ENCODE results near the gene TMSB10.

The TMSB10 gene

GRCh38 chr2:84940088-84940470 lies 34.6 kb downstream of the TMSB10 start:
- Histone ChIP-seq H3K23ac (ENCODE audit: low read length) (no peak overlapping the region), H3K79me2 (ENCODE audit: control insufficient read depth, insufficient read depth, low read length, poor library complexity) (no peaks in the 10 kb centered on the region), H3K4me3 (ENCODE audit: low read depth, low read length) (no peak overlapping the region), H2BK120ac (ENCODE audit: insufficient read depth, low read length, poor library complexity) (no peak overlapping the region), H2AK5ac (ENCODE audit: low read length) (no peak overlapping the region), H2BK5ac (ENCODE audit: low read depth, low read length, poor library complexity) (no peak overlapping the region), H4K91ac (ENCODE audit: low read depth, low read length) (no peak overlapping the region), H3K18ac (ENCODE audit: low read length) (no peak overlapping the region), H2BK12ac (ENCODE audit: low read length) (no peak overlapping the region), H4K12ac (ENCODE audit: low read depth, low read length) (no peak overlapping the region), H3K4ac (ENCODE audit: low read depth, low read length) (no peak overlapping the region), H3K4me2 (ENCODE audit: low read length) (no peak overlapping the region), H3K27ac (ENCODE audit: low read depth, low read length) (no peak overlapping the region), H3K79me1 (ENCODE audit: low read length) (no peaks in the 10 kb centered on the region), H3K4me1 (ENCODE audit: control insufficient read depth in 1 of 2, insufficient read depth in 2 of 2, low read length in 2 of 2) (peaks cover 0 to 4% of the 10 kb centered on the region in 2 experiments), H4K8ac (ENCODE audit: low read depth, low read length) (no peak overlapping the region), H3K14ac (ENCODE audit: low read length) (no peak overlapping the region), H2AFZ (ENCODE audit: insufficient read depth, low read length, poor library complexity) (no peak overlapping the region), H3K9ac (ENCODE audit: low read length) (no peak overlapping the region), H3K36me3 (ENCODE audit: control insufficient read depth in 1 of 2, insufficient read depth in 2 of 2, low read length in 2 of 2) (no peaks in the 10 kb centered on the region), H3K27me3 (ENCODE audit: insufficient read depth, low read length) (no peaks in the 10 kb centered on the region), H3K9me3 (ENCODE audit: insufficient read depth, low read depth, low read length) (no peaks in the 10 kb centered on the region)
- WGBS (ENCODE audit: extremely low coverage, insufficient coverage, insufficient read length): no CpG with 5 or more reads among the region's 3 CpGs
- DNase-seq: no peak

GRCh38 chr2:84940831-84941412 lies 35.5 kb downstream of the TMSB10 start:
- Histone ChIP-seq H2BK12ac (ENCODE audit: low read length) (no peak overlapping the region), H3K27me3 (ENCODE audit: insufficient read depth, low read length) (no peaks in the 10 kb centered on the region), H2AFZ (ENCODE audit: insufficient read depth, low read length, poor library complexity) (no peak overlapping the region), H3K4ac (ENCODE audit: low read depth, low read length) (no peak overlapping the region), H3K9ac (ENCODE audit: low read length) (no peak overlapping the region), H3K4me2 (ENCODE audit: low read length) (no peak overlapping the region), H4K12ac (ENCODE audit: low read depth, low read length) (no peak overlapping the region), H3K4me3 (ENCODE audit: low read depth, low read length) (no peak overlapping the region), H3K18ac (ENCODE audit: low read length) (no peak overlapping the region), H2BK5ac (ENCODE audit: low read depth, low read length, poor library complexity) (no peak overlapping the region), H3K36me3 (ENCODE audit: control insufficient read depth in 1 of 2, insufficient read depth in 2 of 2, low read length in 2 of 2) (no peaks in the 10 kb centered on the region), H3K27ac (ENCODE audit: low read depth, low read length) (no peak overlapping the region), H3K9me3 (ENCODE audit: insufficient read depth, low read depth, low read length) (no peaks in the 10 kb centered on the region), H3K4me1 (ENCODE audit: control insufficient read depth in 1 of 2, insufficient read depth in 2 of 2, low read length in 2 of 2) (peaks cover 0 to 4% of the 10 kb centered on the region in 2 experiments), H3K23ac (ENCODE audit: low read length) (no peak overlapping the region), H2BK120ac (ENCODE audit: insufficient read depth, low read length, poor library complexity) (no peak overlapping the region), H3K79me1 (ENCODE audit: low read length) (no peaks in the 10 kb centered on the region), H3K14ac (ENCODE audit: low read length) (no peak overlapping the region), H2AK5ac (ENCODE audit: low read length) (no peak overlapping the region), H4K91ac (ENCODE audit: low read depth, low read length) (no peak overlapping the region), H4K8ac (ENCODE audit: low read depth, low read length) (no peak overlapping the region), H3K79me2 (ENCODE audit: control insufficient read depth, insufficient read depth, low read length, poor library complexity) (no peaks in the 10 kb centered on the region)
- WGBS (ENCODE audit: extremely low coverage, insufficient coverage, insufficient read length): no CpG with 5 or more reads among the region's 3 CpGs
- no peak for DNase-seq

- H4K12ac ChIP-seq (ENCODE audit: low read depth, low read length): no peak overlapping the region
- H3K18ac ChIP-seq (ENCODE audit: low read length): no peak overlapping the region
- no peak overlapping the region for H2AK5ac ChIP-seq (ENCODE audit: low read length)
- no peaks in the 10 kb centered on the region for H3K79me1 ChIP-seq (ENCODE audit: low read length)
- no peak overlapping the region for H2BK5ac ChIP-seq (ENCODE audit: low read depth, low read length, poor library complexity)
- no peak overlapping the region for H3K9ac ChIP-seq (ENCODE audit: low read length)
- H3K79me2 ChIP-seq (ENCODE audit: control insufficient read depth, insufficient read depth, low read length, poor library complexity): no peaks in the 10 kb centered on the region
- no peak overlapping the region for H3K4me2 ChIP-seq (ENCODE audit: low read length)
- no peaks in the 10 kb centered on the region for H3K27me3 ChIP-seq (ENCODE audit: insufficient read depth, low read length)
- H4K8ac ChIP-seq (ENCODE audit: low read depth, low read length): no peak overlapping the region
- no peak overlapping the region for H4K91ac ChIP-seq (ENCODE audit: low read depth, low read length)
- H3K4me1 ChIP-seq (ENCODE audit: control insufficient read depth in 1 of 2, insufficient read depth in 2 of 2, low read length in 2 of 2): peaks cover 6 to 10% of the 10 kb centered on the region in 2 experiments
- H3K23ac ChIP-seq (ENCODE audit: low read length): no peak overlapping the region
- no peak overlapping the region for H3K27ac ChIP-seq (ENCODE audit: low read depth, low read length)
- H3K9me3 ChIP-seq (ENCODE audit: insufficient read depth, low read depth, low read length): no peaks in the 10 kb centered on the region
- no peak overlapping the region for H2BK120ac ChIP-seq (ENCODE audit: insufficient read depth, low read length, poor library complexity)
- DNase-seq: no peak
- no peak overlapping the region for H3K14ac ChIP-seq (ENCODE audit: low read length)
- no peaks in the 10 kb centered on the region for H3K36me3 ChIP-seq (ENCODE audit: control insufficient read depth in 1 of 2, insufficient read depth in 2 of 2, low read length in 2 of 2)
- no peak overlapping the region for H2AFZ ChIP-seq (ENCODE audit: insufficient read depth, low read length, poor library complexity)
- WGBS (ENCODE audit: extremely low coverage, insufficient coverage, insufficient read length): no CpG with 5 or more reads among the region's 2 CpGs
- no peak overlapping the region for H3K4me3 ChIP-seq (ENCODE audit: low read depth, low read length)
- H3K4ac ChIP-seq (ENCODE audit: low read depth, low read length): no peak overlapping the region
- no peak overlapping the region for H2BK12ac ChIP-seq (ENCODE audit: low read length)
Measured at GRCh38 chr2:84942166-84942565, 36.7 kb downstream of the TMSB10 start.

- WGBS (ENCODE audit: extremely low coverage, insufficient coverage, insufficient read length): no CpG with 5 or more reads among the region's 4 CpGs
- no peak overlapping the region for H3K4me2 ChIP-seq (ENCODE audit: low read length)
- no peaks in the 10 kb centered on the region for H3K36me3 ChIP-seq (ENCODE audit: control insufficient read depth in 1 of 2, insufficient read depth in 2 of 2, low read length in 2 of 2)
- no peaks in the 10 kb centered on the region for H3K79me1 ChIP-seq (ENCODE audit: low read length)
- no peak overlapping the region for H2AK5ac ChIP-seq (ENCODE audit: low read length)
- DNase-seq: no peak
- H2BK5ac ChIP-seq (ENCODE audit: low read depth, low read length, poor library complexity): no peak overlapping the region
- H3K27ac ChIP-seq (ENCODE audit: low read depth, low read length): no peak overlapping the region
- no peak overlapping the region for H2BK12ac ChIP-seq (ENCODE audit: low read length)
- H4K12ac ChIP-seq (ENCODE audit: low read depth, low read length): no peak overlapping the region
- no peak overlapping the region for H3K4ac ChIP-seq (ENCODE audit: low read depth, low read length)
- no peak overlapping the region for H3K18ac ChIP-seq (ENCODE audit: low read length)
- H4K8ac ChIP-seq (ENCODE audit: low read depth, low read length): no peak overlapping the region
- peaks cover 6 to 10% of the 10 kb centered on the region in 2 experiments for H3K4me1 ChIP-seq (ENCODE audit: control insufficient read depth in 1 of 2, insufficient read depth in 2 of 2, low read length in 2 of 2)
- no peak overlapping the region for H3K4me3 ChIP-seq (ENCODE audit: low read depth, low read length)
- H2AFZ ChIP-seq (ENCODE audit: insufficient read depth, low read length, poor library complexity): no peak overlapping the region
- H3K9ac ChIP-seq (ENCODE audit: low read length): no peak overlapping the region
- H3K27me3 ChIP-seq (ENCODE audit: insufficient read depth, low read length): no peaks in the 10 kb centered on the region
- H3K14ac ChIP-seq (ENCODE audit: low read length): no peak overlapping the region
- H2BK120ac ChIP-seq (ENCODE audit: insufficient read depth, low read length, poor library complexity): no peak overlapping the region
- no peaks in the 10 kb centered on the region for H3K9me3 ChIP-seq (ENCODE audit: insufficient read depth, low read depth, low read length)
- no peaks in the 10 kb centered on the region for H3K79me2 ChIP-seq (ENCODE audit: control insufficient read depth, insufficient read depth, low read length, poor library complexity)
- no peak overlapping the region for H3K23ac ChIP-seq (ENCODE audit: low read length)
- no peak overlapping the region for H4K91ac ChIP-seq (ENCODE audit: low read depth, low read length)
Measured at GRCh38 chr2:84942964-84943421, 37.5 kb downstream of the TMSB10 start.
